Activated T-cell treated with anti-CD3 and anti-CD28 coated beads, Interleukin-2, amount 50 U/mL, for 1 hour (primary cell): ENCODE results near the gene HCK.
"Not testable (repeated sequence)": the region's sequence is repeated elsewhere in the genome, so short reads cannot be mapped to it uniquely, and the experiment has no call there.

Source experiments
- DNase-seq: peaks from one replicate; pipeline ENCODE4 v3.0.0-alpha.2; 2020

The HCK gene

DNA sequence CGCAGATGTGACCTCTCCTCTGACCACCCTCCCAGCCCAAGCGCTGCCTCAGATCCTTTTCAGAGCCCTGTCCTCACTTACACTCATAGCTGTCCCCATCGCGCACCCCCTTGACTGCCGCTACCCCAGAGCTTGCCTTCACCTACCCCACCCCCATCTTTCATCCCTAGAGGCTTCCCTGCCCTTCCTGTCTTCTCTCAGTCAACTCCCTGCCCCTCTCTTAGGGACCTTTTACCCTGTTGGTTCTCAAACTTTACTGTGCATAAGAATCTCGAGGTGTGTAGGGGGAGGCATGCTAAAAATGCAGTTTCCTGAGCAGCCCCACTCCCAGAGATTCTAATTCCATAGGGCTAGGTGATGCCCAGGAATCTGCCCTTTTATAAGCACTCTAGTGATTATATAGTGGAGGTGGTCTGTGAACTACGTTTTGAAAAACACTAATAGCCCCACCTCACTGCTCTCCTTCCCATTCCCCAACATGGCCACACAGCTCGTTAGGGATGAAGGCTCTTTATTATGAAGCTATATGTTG is 58.2 kb downstream of the HCK start:
- no peak for DNase-seq

- DNase-seq, result no peak
Observed at GRCh38 chr20:32110727-32111126, 58.7 kb downstream of the HCK start.

GRCh38 chr20:32111156-32111686 is 59.2 kb downstream of the HCK start:
- DNase-seq, result no peak

- no peak for DNase-seq
Observed at GRCh38 chr20:32111753-32112152, 59.7 kb downstream of the HCK start.

DNA sequence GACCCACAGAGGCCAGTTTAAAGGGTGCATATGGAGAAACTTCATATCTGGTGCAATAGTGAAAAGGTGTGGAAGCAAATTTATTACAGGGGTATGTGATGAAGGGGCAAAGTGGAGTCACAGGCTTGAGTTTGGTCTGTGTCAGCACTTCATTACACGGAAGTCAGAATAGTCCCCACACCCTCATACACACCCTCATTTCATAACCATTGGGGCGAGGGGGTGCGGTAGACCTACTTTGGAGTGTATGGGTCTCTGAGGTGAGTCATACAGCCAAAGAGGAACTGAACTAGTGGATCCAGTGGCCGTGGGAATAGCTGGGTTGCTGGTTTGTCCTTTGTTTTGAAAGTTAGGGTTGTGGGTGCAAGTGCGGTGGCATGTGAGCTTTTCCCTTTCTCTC is 60.8 kb downstream of the HCK start:
- DNase-seq, result no peak

GRCh38 chr20:32113591-32114260 is 61.7 kb downstream of the HCK start:
- DNase-seq, result no peak

- DNase-seq, result no peak
Observed at GRCh38 chr20:32114305-32114960, 62.4 kb downstream of the HCK start.

GRCh38 chr20:32115211-32115767 is 63.2 kb downstream of the HCK start:
- no peak for DNase-seq

- DNase-seq, result no peak
Observed at GRCh38 chr20:32116079-32116521, 64.1 kb downstream of the HCK start.

DNA sequence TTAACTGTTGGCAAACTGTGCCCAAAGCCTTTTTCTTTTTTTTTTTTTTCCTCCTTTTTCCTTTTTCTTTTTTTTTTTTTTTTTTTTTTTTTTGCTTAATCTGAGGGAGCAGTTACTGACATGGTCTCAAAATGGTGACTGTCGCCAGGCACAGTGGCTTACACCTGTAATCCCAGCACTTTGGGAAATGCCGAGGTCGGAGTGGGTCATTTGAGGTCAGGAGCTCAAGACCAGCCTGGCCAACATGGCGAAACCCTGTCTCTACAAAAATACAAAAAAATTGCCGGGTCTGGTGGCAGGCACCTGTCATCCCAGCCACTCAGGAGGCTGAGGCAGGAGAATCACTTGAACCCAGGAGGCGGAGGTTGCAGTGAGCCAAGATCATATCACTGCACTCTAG is 64.8 kb downstream of the HCK start:
- DNase-seq, result not testable (repeated sequence)

DNA sequence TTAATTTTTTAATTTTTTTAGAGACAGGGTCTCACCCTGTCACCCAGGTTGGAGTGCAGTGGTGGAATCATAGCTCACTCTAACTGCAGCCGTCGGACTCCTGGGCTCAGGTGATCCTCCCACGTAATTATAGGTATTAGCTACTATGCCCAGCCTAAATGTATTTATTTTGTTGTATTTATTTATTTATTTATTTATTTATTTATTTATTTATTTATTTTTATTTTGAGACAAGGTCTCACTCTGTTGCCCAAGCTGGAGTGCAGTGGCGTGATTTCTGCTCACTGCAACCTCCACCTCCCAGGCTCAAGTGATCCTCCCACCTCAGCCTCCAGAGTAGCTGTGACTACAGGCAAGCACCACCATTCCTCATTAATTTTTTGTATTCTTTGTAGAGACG is 66.4 kb downstream of the HCK start:
- not testable (repeated sequence) for DNase-seq

GRCh38 chr20:32119734-32120133 is 67.7 kb downstream of the HCK start:
- DNase-seq, result no peak

- DNase-seq, result not testable (repeated sequence)
Observed at GRCh38 chr20:32121908-32122307, 69.9 kb downstream of the HCK start.

- no peak for DNase-seq
Observed at GRCh38 chr20:32123088-32123487, 71.0 kb downstream of the HCK start.

DNA sequence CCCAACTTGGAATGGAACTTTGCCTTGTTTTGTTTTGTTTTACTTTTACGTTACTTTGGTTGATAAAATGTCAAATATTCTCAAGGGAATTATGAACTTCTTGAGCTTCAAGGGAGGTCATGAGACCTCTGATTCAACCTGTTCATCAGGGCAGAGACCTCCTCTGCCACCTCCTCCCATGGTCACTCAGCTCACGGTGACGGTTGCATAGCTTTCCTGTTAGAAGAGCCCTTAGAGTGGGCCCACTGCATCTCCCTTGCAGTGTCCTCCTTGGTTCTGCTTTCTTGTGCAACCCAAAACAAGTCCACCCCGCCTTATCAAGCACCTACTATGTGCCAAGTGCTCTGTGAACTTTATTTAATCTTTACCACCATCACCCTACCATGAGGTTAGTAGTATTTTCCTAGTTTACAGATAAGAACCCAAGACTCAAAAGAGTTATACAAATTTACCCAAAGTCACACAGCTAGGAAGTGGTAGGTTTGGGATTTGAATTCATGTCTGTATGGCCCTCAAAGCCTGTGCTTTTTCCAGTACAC is 72.9 kb downstream of the HCK start:
- DNase-seq, result no peak

GRCh38 chr20:32125506-32125905 is 73.5 kb downstream of the HCK start:
- no peak for DNase-seq

GRCh38 chr20:32126919-32127318 is 74.9 kb downstream of the HCK start:
- DNase-seq, result no peak

GRCh38 chr20:32127347-32127746 is 75.3 kb downstream of the HCK start:
- no peak for DNase-seq

DNA sequence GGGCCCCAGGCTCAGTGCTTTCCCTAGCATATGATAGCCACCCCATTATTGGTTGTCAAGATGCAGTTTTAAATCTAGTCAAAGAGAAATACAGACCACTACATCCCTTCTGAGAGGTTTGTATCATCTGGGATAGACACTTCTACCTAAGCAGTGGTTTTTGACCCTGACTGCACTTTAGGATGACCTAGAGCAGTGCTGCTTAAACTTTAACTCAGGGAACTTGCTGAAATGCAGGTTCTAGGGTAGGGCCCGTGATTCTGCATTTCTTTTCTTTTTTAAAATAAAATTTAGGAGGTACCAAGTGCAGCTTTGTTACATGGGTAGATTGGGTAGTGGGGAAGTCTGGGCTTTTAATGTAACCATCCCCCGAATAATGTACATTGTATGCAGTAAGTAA is 76.1 kb downstream of the HCK start:
- DNase-seq, result no peak

DNA sequence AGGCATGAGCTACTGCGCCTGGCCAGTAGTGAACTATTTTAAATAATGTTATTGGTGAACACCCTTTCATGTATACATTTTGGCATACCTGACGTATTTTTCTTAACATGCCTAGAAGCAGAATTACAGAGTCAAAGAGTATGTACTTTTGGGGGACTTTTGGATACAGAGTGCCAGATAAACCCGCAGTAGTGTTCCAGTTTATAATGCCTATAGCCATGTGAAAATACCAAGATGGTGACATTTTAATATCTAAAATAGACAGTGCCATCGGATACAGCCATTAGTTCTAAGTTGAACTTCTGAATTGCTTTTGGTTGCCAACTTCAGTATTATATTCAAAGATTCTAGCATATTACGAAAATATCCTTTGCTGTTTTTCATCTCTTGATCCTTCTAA is 77.8 kb downstream of the HCK start:
- no peak for DNase-seq

DNA sequence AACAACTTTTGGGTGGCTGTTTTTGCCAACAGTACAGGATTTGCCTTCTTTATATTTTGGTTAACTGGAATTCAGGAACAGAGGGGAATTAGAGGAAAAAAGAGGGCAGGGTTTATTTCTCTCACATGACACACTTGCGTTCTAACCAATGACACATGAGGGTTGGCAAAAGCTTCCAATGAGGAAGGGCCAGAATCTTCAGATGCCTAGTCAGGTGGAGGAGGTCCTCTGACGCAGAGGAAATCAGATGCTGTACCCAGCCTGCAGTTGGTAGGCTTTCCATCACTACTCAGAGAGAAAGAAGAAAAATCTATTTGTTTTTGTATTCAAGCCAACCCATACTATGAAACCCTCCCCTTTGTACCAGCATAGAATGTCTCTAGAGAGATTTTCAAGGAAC is 78.3 kb downstream of the HCK start:
- DNase-seq, result no peak

- DNase-seq, result no peak
Observed at GRCh38 chr20:32130965-32131364, 78.9 kb downstream of the HCK start.

GRCh38 chr20:32132911-32133549 is 81.0 kb downstream of the HCK start:
- DNase-seq, result no peak
